OCI-LY1 (cell line): ENCODE measurements around the gene FHOD3.

Experiments used
- CTCF ChIP-seq: fragments of 200-600 bp; sonication (generic), shearing (Covaris generic); IDR thresholded peaks from 2 replicates; pipeline ENCODE4 v1.5.1; 2017; ENCODE audit warnings: mild to moderate bottlenecking, antibody characterized with exemption, low read length, moderate library complexity, mixed read lengths
- EZH2 ChIP-seq: fragments of 200-600 bp; sonication (generic), shearing (Covaris generic); IDR thresholded peaks from 2 replicates; pipeline ENCODE4 v1.8.0; 2017; ENCODE audit warnings: borderline replicate concordance, mixed run types, mild to moderate bottlenecking, antibody characterized with exemption, low read length, moderate library complexity, mixed read lengths

- TF ChIP-seq CTCF (no peak), EZH2 (no peak)
Measured at GRCh38 chr18:36653870-36654269, 356.4 kb downstream of the FHOD3 start.
